GM19455 (cell line): ENCODE data around the gene SLC7A8.

ENCODE experiments used
- ATAC-seq: cut with Tn5 transposase; IDR thresholded peaks from one replicate; pipeline ENCODE4 v1.9.1; 2021; ENCODE audit not compliant: unreplicated experiment

The SLC7A8 gene

DNA sequence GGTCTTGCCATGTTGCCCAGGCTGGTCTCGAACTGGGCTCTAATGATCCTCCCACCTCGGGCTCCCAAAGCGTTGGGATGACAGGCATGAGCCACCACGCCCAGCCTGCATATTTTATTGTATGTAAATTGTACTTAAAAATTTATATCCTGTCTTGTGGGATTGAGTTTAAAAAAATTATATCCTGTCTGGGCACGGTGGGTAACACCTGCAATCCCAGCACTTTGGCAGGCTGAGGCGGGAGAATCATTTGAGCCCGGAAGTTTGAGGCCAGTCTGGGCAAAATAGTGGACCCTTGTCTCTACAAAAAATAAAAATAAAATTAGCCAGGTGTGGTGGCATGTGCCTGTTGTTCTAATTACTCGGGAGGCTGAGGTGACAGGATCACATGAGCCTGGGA, 50.5 kb downstream of the SLC7A8 start:
- ATAC-seq, result no peak

DNA sequence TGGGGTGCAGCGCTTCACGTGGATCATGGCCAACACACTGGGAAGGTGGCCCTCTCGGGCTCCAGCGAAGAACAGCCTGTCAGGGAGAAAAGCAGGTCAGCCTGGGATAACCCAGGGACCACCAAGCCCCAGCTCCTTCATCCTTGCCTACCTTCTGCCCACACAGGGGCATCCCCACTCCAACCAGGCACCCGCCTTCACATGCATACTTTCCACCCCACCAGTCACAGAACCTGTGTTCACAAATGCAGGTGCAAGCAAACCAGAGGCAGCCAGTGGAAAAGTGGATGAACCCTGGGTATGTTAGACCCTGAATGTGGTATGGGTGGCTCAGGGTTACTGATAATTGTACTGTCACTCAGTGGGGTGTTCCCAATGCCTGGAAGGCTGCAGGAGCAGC, 52.0 kb downstream of the SLC7A8 start:
- ATAC-seq, result no peak

DNA sequence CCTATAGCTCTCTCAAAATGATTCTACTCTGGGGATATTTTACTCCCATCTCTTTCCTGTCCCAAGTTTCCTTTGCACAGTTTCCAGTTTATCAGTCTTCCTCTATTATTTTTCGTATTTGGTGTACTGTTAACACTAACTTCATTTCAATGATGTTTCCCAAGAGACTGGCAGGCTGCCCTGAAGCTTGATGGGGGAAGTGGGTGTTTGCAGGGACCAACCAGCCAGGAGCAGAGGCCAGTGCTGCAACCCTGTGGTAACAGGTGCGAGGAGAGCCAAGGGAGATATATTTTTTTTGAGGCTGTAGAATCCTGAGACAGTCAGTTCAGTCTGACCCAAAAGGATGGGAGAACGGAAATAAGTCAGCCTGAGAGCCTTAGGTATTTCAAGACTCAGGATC, 52.6 kb downstream of the SLC7A8 start:
- ATAC-seq, result no peak

DNA sequence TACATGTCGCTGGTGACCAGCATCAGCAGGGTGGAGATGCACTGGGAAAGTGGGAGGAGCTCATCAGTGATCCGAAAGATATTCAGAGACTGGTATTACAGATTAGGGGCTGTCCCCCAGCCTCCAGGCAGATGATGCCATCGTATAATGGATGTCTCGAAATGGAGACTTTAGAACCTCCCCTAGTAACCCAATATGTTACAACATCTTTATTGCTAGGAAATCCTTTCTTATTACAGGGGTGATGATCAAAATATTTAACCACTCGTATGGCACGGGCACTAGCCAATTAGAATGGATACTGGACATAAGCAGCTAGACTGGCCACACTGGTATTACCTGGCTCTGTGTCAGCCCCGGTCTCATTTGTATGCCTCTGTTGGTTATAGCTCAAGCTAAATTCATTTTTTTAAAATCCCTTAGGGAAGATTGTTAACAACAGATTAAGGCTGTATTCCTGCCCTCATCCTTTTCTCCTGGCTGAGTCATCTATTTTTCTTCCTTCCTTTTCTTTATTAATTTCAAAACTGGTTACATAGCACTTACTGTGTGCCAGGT, 53.6 kb downstream of the SLC7A8 start:
- ATAC-seq, result no peak

DNA sequence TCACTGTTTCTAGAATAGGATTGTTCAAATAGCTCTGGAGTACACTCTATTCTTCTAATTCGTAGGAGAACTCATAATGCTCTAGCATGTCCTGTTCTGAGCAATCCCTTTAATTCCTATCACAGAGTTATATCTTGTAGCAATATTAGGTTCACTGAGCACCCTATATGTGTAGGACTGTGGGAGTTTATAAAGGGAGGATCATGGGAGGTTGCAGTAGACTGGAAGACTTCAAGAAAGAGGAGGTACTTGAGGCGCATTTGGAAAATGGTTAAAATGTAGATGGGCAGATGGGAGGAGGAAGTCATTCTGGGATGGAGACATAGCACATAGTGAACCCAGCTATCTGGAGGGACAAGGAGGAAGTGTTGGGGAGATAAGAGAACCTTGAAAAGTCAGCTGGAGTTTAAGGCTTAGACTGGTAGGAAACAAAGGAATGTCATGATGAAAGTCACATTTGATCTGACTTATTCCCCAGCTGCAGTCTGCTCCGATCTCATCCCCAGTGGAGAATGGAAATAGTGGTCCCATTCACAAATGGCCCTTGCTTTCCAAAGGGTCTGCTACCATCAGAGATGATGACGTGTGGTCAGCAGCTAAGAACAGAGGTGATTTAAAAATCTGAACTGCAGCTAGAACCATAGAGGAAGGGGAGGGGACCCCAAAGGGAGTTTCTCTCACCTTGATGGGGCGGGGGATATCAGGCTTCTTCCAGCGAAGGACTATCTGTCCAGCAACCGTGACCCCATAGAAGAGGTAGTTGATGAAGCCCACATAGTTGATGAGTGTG, 54.3 kb downstream of the SLC7A8 start:
- ATAC-seq, result no peak

DNA sequence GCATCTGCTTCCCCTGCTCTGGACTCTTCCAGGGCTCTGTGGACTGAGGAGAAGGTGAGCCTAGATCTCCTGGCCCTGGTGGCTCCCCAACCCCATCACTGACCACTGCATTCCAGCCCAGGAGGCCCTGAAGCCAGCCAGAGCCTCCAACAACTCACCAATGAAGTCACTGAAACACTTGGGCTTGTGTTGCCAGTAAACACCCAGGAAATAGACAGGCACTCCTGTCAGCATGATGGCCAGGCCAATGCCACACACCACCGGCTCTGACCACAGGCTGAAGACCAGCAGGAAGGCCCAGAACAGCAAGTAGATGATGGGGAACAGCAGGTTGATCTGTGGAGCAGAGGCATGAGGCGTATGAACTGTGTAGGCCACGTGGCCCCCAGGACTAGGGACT, 55.6 kb downstream of the SLC7A8 start:
- no peak for ATAC-seq

DNA sequence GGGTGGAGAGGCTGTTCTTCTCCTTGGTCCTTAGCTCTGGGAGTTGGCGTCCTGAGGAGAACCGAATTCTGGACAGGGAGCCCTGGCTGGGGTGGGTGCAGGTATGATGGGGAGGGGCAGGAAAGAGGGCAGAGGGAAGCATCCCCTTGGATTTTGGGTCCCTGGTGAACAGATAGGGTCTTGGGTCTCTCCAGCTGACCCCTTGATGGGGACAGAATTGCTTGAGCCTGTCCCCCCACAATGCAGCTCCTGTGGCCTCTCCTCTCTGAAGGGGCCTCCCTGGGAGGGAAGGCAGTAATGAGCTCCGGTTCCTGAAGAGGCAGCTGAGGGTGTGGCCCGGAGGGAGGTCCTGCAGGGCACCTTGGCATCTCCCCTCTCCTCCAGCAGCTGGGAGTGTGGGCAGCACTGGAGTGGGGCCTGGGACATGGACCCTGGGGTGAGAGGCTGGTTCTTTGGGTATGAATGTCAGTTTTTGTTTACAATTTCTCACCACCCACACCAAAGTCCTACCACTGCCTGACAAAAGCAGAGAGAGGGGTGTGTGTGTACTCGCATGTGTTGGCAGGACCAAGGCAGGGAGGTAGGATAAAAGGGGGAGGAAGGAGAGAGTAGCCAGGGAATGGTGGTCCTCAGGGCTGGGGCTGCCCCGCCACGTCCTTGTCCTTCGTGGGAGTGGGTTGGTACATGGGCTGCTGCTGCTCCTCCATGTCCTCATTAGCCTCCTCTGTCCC, 56.7 kb downstream of the SLC7A8 start:
- ATAC-seq, result no peak

DNA sequence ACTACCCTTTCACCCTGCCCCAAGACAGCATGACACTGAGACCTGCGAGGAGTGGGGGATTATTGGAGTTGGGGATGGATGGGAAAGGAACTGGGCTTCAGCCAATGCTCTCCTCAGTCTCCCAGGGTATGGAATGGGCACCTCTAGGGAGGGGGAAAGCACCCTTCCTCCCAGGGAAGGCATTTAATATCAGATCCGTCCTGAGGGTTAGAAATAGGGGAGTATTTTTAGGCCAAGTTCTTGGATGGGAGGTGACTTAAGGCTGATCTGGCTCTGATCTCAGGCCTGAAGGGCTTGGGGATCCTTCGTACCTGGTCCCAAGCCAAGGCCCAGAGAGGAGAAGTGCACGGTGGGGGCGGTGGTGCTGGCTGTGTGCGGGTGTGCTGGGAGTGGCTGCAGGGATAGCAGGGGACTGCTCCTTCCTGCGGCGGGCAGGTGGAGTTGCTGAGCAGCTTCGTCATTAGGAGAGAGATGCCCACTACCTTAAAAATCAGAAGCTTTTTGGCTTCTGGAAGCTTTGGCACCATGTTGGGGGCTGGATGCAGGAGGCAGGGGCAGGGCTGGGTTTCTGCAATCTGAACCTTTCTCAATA, 57.4 kb downstream of the SLC7A8 start:
- no peak for ATAC-seq

DNA sequence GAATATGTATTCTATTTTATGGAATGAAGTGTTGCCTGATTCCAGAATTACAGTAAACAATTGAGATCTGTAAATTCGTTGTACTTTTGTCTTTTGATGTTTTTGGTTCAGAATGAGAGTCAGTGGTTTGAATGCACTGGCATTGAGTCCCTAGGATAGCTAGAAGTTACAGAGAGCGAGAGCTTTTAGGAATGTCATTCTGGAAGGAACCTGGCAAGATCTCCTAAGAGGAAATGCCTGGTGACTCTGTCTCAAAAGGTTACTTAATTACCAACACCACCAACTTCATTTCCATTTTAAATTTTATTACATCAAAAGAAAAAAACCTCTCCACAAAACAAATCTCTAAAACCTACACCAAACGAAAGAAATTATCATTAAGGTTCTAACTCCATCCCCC, 58.4 kb downstream of the SLC7A8 start:
- ATAC-seq, result no peak

DNA sequence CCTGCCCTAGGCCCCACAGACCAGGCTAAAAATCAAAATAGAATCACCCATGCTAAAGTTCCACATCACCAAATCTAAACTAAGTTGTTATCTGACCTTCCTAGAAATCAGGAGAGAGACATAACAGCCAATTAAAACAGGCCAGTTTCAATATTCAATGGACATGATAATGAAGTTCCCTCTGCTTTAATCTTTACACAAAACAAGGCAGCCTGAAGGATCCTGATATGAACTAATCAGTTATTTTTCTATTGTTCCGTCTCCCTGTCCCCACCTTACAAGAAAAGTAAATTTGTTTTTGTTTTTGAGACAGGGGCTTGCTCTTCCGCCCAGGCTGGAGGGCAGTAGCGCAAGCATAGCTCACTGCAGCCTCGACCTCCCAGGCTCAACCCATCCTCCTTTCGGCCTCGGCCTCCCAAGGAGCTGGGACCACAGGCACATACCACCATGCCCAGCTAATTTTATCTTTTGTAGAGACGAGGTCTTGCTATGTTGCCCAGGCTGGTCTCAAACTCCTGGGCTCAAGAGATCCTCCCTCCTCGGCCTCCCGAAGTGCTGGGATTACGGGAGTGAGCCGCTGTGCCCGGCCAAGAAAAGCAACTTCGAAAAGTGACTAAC, 59.0 kb downstream of the SLC7A8 start:
- ATAC-seq, result no peak

DNA sequence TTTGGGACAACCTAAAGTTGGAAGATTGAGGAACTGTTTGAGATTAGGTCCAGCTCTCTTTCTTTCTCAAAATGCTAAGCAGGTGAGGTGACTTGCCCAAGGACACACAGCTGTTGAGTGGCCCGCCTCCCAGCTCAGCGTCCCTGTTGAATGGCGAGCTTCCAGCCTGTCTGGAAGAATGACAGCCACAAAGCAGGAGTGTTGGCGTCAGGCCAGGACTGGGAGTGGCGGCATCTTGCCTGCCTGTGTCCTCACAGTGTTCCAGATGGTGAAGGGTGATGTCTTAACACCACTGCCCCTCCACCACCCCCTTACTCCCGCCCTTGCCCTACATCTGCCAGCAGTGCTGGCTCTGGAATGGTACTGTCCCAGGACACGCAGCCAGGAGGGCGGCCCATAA, 60.0 kb downstream of the SLC7A8 start:
- ATAC-seq, result no peak

DNA sequence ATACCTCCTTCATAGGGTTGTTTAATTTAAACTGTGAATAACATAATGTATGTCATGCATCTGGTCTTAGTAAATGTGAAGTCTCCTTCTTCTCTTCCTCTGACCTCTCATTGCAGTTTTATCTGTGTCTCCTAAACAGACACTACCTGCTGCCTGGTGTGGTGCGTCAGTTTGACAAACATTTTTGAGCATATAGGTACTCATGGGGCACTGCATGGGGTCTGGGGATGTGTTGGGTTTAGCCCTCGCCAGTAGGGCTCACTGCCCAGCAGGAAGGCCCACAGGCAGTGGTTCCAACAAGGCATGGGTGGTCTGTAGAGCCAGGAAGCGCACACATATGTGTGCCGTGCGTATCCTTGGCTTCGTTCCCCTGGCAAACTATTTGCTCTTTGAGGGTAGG, 61.4 kb downstream of the SLC7A8 start:
- no peak for ATAC-seq

DNA sequence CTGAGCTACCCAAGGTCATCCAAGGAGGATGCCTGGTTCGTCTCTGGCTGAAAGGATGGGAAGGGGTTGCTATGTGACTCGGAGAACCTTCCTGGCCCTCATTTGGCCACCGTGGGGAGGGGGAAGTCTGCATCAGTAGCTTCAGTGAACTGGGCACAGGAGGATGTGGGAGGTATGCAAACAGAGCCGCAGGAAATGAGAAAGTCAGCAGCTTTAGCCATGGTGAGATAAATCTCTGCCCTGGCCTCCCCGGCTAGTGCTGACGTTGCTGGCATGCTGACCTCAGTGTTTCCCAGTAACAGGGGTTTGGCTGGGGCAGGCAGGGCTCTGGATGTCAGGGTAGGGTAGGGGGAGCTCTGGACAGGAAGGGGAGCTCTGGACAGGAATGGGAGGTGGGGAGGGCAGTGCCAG, 62.1 kb downstream of the SLC7A8 start:
- ATAC-seq, result no peak

DNA sequence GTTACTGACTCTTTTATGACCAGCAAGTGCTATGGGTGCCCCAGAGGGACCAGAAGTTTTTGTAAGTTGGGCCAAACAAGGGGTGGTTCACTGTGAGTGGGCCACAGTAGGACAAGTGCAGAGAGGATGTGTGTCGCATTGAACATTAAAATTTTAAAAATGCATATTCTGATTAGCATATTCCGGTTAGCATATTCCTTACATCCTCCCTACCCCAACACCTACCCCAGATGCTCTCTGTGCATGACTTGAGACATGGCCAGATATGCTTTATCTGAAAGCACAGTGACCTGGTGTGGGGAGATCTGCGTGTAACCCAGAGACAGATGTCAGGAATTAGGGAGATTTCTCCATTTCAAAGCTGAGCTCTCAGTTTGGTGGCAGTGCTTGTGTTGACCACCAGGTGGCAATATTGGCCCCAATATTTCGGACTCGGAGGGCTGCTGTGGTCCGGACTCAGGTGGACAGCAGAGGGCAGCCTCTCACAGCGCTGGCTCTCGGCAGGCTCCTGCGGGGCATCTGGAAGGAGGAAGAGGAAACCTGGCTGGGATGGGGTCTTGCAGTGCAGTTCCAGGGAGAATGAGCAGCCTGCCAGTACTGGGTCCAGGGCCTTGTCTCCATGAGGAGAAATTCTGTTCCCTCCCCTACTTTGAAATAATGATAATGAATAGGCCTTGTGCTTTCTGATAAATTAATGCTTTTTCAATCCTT, 62.8 kb downstream of the SLC7A8 start:
- peak; percentile 82 for ATAC-seq

DNA sequence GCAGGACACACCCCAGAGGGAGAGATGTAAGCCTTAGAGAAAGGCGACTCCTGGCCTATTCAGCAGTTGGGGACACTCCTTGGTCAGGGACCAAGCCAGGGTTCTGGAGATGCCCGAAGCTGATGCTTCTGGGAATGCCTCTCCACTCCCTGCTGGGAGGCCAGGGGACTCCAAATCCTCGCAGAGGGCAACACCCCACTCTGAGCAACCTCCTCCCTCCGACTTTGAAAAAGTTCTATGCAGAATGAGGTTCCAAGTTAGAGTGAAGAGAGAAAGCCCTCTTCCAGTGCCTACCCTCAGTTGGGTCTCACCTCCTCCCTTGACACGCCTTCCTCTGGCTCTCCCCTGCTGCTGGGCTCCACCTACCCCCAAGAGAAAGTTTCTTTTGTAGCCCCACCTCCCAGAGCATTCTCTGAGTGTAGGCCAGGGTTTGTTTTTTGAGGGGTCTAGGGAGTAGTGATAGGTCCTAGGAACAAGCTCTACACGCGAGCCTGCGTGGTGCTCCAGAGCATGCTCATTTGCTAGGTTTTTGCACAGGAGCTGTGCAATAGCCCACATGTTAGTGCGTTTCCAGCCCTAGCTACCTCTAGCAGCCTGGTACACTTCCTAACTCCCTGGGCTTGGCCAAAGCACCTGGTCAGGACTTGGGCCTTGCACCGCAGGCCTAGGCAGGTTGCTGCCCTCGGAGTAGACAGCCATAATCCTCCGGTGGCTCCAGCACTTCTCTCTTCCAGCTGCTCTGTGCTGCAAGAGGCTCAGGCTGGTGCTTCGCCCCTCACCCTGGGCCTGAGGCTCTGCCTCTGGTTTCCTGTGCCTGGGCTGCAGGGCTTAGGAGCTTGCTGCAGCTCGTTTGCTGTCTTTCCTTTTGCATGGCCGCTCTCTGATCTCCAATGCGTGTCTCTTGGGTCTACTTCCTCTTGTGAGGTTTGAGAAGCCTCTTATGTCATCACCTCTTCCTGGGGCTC, 63.8 kb downstream of the SLC7A8 start:
- no peak for ATAC-seq

DNA sequence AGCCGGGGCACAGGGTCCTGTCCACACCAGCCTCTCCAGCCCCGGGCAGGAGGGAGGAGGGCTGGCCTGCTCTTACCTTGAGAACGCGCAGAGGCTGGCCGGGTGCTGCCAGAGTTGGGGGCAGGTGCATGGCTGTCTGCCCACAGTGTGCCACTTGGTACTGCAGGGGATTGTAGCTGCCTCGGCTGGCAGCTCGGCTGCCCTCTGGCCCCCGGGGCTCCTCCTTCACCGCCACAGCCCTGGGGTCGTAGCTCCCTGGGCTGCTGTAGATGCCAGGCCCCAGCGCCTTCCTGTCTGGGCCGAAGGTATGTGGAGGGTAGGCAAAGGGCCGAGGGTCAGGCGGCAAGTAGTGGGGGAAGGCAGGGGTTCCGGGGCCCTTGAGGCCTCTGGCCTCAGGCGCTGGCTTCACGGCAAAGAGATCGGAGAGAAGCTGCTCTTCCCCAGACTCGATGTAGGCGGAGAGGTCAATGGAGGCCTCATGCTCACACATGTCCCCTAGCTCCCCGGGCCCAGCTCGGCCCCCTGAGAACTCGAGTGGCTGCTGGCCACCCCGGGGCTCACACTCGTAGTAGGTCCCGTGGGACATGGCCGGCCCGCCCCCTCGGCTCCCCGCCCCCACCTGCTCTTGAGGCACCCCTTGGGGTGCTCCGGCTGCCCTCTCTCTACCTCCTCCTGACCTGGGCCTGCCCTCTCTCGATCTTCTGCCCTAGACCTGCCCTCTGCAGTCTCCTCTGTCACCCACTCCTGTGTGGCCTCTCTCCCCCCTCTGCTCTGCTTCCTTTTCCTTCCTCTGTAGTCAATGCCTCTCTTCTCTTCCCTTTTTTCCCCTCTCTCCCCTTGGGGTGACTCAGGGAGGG, 64.7 kb downstream of the SLC7A8 start, which contains the start of gene CEBPE:
TSS of gene CEBPE (minus strand) at position 750 of the 857 bp plus-strand sequence. CDS start at position 586, 164 bp downstream.
- ATAC-seq, result no peak

DNA sequence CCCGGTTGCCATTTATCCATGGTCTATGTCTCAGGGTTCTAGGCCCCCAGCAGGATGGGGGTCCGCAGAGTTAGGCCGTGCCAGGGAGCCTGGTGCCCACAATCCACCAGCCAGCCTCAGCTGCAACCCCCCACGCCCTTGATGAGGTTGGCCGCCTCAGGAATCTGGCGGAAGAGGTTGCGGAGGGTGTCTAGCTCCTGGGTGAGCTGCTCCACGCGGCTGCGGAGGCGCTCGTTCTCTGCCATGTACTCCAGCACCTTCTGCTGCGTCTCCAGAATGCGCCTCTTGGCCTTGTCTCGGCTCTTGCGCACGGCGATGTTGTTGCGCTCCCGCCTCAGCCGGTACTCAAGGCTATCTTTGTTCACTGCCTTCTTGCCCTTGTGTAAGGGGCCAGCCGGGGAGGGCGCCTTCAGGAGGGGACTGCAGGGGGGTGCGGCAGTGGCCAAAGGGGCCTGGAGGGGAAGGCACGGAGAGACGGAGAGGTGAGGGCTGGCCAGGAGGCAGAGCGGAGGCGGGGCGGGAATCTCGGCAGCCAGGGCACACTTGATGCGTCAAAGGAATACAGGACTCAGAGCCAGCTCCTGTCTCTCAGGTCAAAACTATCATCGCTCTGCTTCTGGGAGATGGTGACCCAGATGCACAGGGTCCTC, 66.0 kb downstream of the SLC7A8 start:
- ATAC-seq, result no peak

DNA sequence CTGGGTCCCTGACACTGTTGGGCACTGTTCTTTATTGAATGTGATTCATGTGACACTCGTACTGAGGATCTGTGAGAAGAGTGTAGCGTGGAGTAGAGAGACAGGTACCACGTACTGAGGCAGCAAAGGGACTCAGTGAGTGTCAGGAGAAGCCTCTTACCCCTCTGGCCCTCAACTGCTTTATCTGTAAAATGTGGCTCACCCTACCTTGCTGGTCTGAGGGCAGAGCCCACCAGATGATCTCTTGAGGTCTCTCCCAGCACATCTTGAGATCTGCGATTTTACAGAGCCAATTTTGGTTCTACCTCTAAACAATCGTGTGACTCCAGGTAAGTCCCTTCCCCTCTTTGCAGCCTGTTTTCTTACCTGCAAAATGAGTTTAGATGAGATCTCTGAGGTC, 67.5 kb downstream of the SLC7A8 start:
- no peak for ATAC-seq
